GM12874 (cell line): Measurements from ENCODE around the gene ZC3H18.

Experiments
- CTCF ChIP-seq: IDR thresholded peaks from 2 replicates; pipeline ENCODE4 v1.5.1; 2011; ENCODE audit warnings: low read depth, mild to moderate bottlenecking, control low read depth, low read length, moderate library complexity; ENCODE audit not compliant: insufficient read depth

Gene ZC3H18

GRCh38 chr16:88569985-88570690 lies at the start of gene ZC3H18:
Gene ZC3H18, plus strand, starts transcription at chr16:88570403. Its CDS starts 6,721 bp downstream, at chr16:88577124.
- TF ChIP-seq CTCF, result no peak

GRCh38 chr16:88521674-88522073 lies 48.5 kb upstream of the ZC3H18 start:
- no peak for TF ChIP-seq CTCF

- TF ChIP-seq CTCF, result no peak
Observed at GRCh38 chr16:88522276-88522949, 47.8 kb upstream of the ZC3H18 start.

DNA sequence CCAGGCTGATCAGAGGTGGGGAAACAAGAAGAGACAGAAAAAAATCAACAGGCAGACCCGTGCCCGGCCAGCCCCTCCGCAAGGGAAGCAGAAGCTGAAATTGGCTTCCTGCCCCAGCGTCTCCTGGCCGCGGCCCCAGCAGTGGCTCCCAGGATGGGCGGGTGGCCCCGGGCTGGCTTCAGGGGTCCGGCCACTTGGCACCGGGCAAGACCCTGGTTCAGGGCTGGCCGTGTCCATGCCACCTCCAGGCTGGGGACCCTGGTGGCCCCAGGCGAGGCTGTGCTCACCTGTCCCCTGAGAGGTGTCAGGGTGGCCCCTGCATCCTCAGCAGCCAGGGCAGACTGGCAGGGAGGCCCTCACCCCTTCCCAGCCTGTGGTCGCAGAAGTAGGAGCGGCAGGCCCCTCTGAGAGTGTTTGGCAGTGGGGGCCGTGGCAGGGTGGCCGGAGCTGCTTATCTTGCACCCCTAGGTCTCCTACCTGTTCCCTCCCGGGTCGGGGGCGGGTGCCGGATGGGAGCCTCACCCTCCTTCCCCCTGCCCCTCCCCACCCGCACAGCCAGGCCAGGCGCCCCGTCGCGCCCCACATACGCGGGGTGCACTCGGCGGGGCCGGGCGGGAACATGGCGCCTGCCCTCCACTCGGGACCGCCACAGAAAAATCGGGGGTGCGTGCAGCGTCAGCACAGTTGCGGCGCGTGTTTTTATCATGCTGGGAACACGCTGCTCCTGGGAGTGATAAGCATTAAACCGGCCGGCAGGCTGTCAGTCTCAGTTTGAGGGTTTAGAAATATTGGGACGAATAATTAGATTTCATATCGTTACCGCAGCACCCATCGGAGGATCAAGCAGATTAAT lies 46.7 kb upstream of the ZC3H18 start:
- no peak for TF ChIP-seq CTCF

DNA sequence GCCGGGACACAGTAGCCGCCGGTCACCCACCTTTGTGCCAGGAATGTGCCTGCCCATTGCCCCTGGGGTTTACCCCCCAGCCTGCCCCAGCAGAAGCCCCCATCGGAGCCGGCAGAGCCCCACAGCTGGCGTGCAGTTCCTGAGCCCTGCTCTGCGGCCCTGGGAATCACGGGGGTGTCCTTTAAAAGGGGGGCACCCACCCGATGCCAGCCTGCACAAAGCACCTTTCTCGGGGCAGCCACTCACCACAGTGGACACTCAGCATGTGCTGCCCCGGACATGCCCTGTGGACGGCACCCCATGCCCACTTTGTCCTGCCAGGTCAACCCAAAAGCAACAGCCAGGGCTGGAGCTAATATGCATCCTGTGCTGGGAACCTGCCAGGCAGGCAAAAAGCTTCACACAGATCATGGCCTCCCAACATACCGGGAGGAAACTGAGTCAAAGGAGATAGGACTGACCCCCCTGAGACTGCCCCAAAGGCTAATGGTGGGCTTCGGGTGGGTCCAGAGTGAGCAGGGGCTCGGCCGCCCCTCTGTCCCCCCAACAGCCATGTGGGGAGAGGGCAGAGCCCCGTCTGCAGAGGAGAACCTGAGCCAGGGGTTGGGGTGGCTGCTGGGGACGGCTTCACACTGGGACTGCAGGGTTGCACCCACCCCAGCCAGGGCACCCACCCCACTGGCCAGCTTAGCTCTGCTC lies 45.8 kb upstream of the ZC3H18 start:
- no peak for TF ChIP-seq CTCF

DNA sequence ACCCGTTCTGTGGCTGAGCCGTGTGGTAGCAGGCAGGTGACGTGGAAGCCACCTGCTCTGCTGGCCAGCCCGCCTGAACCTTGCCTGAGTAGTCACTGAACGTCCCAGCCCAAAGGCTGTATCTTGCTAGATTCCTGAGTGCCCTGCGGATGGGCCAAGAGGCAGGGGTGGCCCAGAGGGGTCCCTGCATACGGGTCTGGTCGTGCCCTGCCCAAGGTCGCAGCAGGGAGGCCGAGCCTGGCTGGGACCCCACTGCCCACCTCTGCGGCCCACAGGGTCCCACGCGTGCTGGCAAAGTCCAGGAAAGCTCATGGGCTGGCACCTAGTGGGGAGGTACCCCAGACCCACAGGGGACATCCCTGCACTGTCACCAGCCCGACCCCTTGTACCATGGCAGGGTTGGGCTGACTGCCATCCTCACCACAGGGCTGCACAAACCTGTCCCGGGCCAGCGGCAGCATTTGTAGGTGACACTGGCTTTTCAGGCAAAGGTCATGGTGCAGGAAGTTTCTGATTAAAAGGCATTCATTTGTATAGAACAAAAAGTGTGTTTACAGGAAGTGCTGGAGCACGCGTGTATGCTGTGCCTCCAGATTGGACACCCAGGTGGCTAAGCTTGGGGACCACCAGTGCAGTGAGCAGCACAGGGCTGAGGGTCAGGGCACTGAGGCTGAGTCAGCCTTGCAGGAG lies 45.1 kb upstream of the ZC3H18 start:
- no peak for TF ChIP-seq CTCF
